ENCODE results near the gene AP4S1.

- TF ChIP-seq CTCF (IDR thresholded peaks at IDR 0.05) (no peak), EZH2 (IDR thresholded peaks at IDR 0.05) (no peak)
These were observed 16.9 kb downstream of the AP4S1 start for GRCh38 chr14:31042300-31042699.
